BLaER1 treated with 17β-estradiol and CSF1 and Interleukin-3, amounts not matched to agents 10 nM and 100 nM (cell line): Measurements from ENCODE around the gene TFF2.

ENCODE experiments used
- H3K27ac ChIP-seq, 11 experiments: shearing (Covaris generic); formaldehyde crosslinking; 2 replicates each; pipeline ENCODE4 v1.8.1; 2022
- H3K27me3 ChIP-seq, 11 experiments: shearing (Covaris generic); formaldehyde crosslinking; 2 replicates each; pipeline ENCODE4 v1.8.1; 2022
- H3K36me3 ChIP-seq, 11 experiments: shearing (Covaris generic); formaldehyde crosslinking; 2 replicates each; pipeline ENCODE4 v1.8.1; 2022
- H3K4me1 ChIP-seq, 10 experiments: shearing (Covaris generic); formaldehyde crosslinking; 2 replicates each; pipeline ENCODE4 v1.8.1; 2022
- H3K4me2 ChIP-seq, 11 experiments: shearing (Covaris generic); formaldehyde crosslinking; 2 replicates each; pipeline ENCODE4 v1.8.1; 2022
- H3K4me3 ChIP-seq, 10 experiments: shearing (Covaris generic); formaldehyde crosslinking; 2 replicates each; pipeline ENCODE4 v1.8.1; 2022
- H3K9ac ChIP-seq, 11 experiments: shearing (Covaris generic); formaldehyde crosslinking; 2 replicates each; pipeline ENCODE4 v1.8.1; 2022
- H3K9me3 ChIP-seq, 11 experiments: shearing (Covaris generic); formaldehyde crosslinking; replicated peaks in 1 of 11; 2 replicates each; pipeline ENCODE4 v1.8.1; 2022
- H4K20me1 ChIP-seq, 11 experiments: shearing (Covaris generic); formaldehyde crosslinking; 2 replicates each; pipeline ENCODE4 v1.8.1; 2022
- Cebpa-rat ChIP-seq, 11 experiments: shearing (Covaris generic); IDR thresholded peaks; 2 replicates each; pipeline ENCODE4 v1.8.1; 2022

TFF2 gene

GRCh38 chr21:42341776-42342542 lies 8.8 kb downstream of the TFF2 start:
- no peaks in the 10 kb centered on the region for H3K9me3 ChIP-seq
- no peak overlapping the region for H3K27ac ChIP-seq
- H3K4me3 ChIP-seq = no peak overlapping the region
- peaks cover 0 to 9% (median 0%) of the 10 kb centered on the region in 10 experiments; a peak in 2 of 20 replicates for H3K4me1 ChIP-seq
- TF ChIP-seq Cebpa-rat (IDR thresholded peaks at IDR 0.05) = no peak
- no peak overlapping the region for H3K4me2 ChIP-seq
- H3K9ac ChIP-seq = no peak overlapping the region
- H3K27me3 ChIP-seq = no peaks in the 10 kb centered on the region
- H3K36me3 ChIP-seq = no peaks in the 10 kb centered on the region
- no peaks in the 10 kb centered on the region for H4K20me1 ChIP-seq

GRCh38 chr21:42340187-42341050 lies 10.4 kb downstream of the TFF2 start:
- Histone ChIP-seq H3K9me3 (no peaks in the 10 kb centered on the region), H3K4me1 (peaks cover 0 to 9% (median 0%) of the 10 kb centered on the region in 10 experiments; a peak in 2 of 20 replicates), H4K20me1 (no peaks in the 10 kb centered on the region), H3K4me2 (no peak overlapping the region), H3K36me3 (no peaks in the 10 kb centered on the region), H3K9ac (no peak overlapping the region), H3K27ac (no peak overlapping the region), H3K27me3 (no peaks in the 10 kb centered on the region), H3K4me3 (no peak overlapping the region)
- no peak for TF ChIP-seq Cebpa-rat (IDR thresholded peaks at IDR 0.05)

- TF ChIP-seq Cebpa-rat (IDR thresholded peaks at IDR 0.05) = no peak
- H3K9ac ChIP-seq = no peak overlapping the region
Observed at GRCh38 chr21:42338729-42339715, 11.8 kb downstream of the TFF2 start.

GRCh38 chr21:42337830-42338728 lies 12.7 kb downstream of the TFF2 start:
- TF ChIP-seq Cebpa-rat (IDR thresholded peaks at IDR 0.05) = no peak
- Histone ChIP-seq H3K9me3 (0 out of 22 replicates have a peak, but pooled peaks cover 0 to 2% (median 0%) of the 10 kb centered on the region in 11 experiments), H3K4me1 (peaks cover 0 to 8% (median 0%) of the 10 kb centered on the region in 10 experiments; a peak in 2 of 20 replicates), H3K4me2 (peak overlapping the region in 1 of 11 experiments; percentile 5; a peak in 2 of 22 replicates), H3K27me3 (no peaks in the 10 kb centered on the region), H3K36me3 (no peaks in the 10 kb centered on the region), H3K27ac (no peak overlapping the region), H3K9ac (no peak overlapping the region), H3K4me3 (no peak overlapping the region), H4K20me1 (no peaks in the 10 kb centered on the region)

More at GRCh38 chr21:42338729-42339715, 11.8 kb downstream of the TFF2 start:
- Histone ChIP-seq H3K9me3 (no peaks in the 10 kb centered on the region), H3K4me1 (peaks cover 0 to 9% (median 0%) of the 10 kb centered on the region in 10 experiments; a peak in 2 of 20 replicates), H3K27ac (no peak overlapping the region), H3K4me2 (no peak overlapping the region), H3K27me3 (no peaks in the 10 kb centered on the region), H4K20me1 (no peaks in the 10 kb centered on the region), H3K4me3 (no peak overlapping the region), H3K36me3 (no peaks in the 10 kb centered on the region)

- H3K4me2 ChIP-seq = no peak overlapping the region
- H3K27ac ChIP-seq = no peak overlapping the region
- H4K20me1 ChIP-seq = no peaks in the 10 kb centered on the region
Observed at GRCh38 chr21:42337276-42337675, 13.5 kb downstream of the TFF2 start.

GRCh38 chr21:42336054-42336453 lies 14.7 kb downstream of the TFF2 start:
- peaks cover 0 to 8% (median 0%) of the 10 kb centered on the region in 10 experiments; a peak in 2 of 20 replicates for H3K4me1 ChIP-seq
- TF ChIP-seq Cebpa-rat (IDR thresholded peaks at IDR 0.05) = no peak
- H3K27me3 ChIP-seq = no peaks in the 10 kb centered on the region
- H3K36me3 ChIP-seq = no peaks in the 10 kb centered on the region
- H3K4me2 ChIP-seq = no peak overlapping the region
- no peaks in the 10 kb centered on the region for H4K20me1 ChIP-seq
- H3K9me3 ChIP-seq = peaks cover 5 to 20% (median 14%) of the 10 kb centered on the region in 11 experiments; a peak in 17 of 22 replicates
- H3K4me3 ChIP-seq = no peak overlapping the region
- no peak overlapping the region for H3K9ac ChIP-seq
- H3K27ac ChIP-seq = no peak overlapping the region

More at GRCh38 chr21:42337276-42337675, 13.5 kb downstream of the TFF2 start:
- no peaks in the 10 kb centered on the region for H3K36me3 ChIP-seq
- no peak overlapping the region for H3K9ac ChIP-seq
- H3K4me1 ChIP-seq = peaks cover 0 to 8% (median 0%) of the 10 kb centered on the region in 10 experiments; a peak in 2 of 20 replicates
- H3K9me3 ChIP-seq = peaks cover 0 to 10% (median 4%) of the 10 kb centered on the region in 11 experiments; a peak in 13 of 22 replicates
- H3K27me3 ChIP-seq = no peaks in the 10 kb centered on the region
- no peak overlapping the region for H3K4me3 ChIP-seq
- TF ChIP-seq Cebpa-rat (IDR thresholded peaks at IDR 0.05) = no peak

- H3K27ac ChIP-seq = no peak overlapping the region
Observed at GRCh38 chr21:42332557-42333317, 18.1 kb downstream of the TFF2 start.

More at GRCh38 chr21:42332557-42333317, 18.1 kb downstream of the TFF2 start:
- H3K36me3 ChIP-seq = no peaks in the 10 kb centered on the region
- H3K4me1 ChIP-seq = peaks cover 0 to under 1% (median 0%) of the 10 kb centered on the region in 10 experiments; a peak in 2 of 20 replicates
- no peak overlapping the region for H3K4me2 ChIP-seq
- no peaks in the 10 kb centered on the region for H4K20me1 ChIP-seq
- H3K9me3 ChIP-seq = peaks cover 5 to 20% (median 14%) of the 10 kb centered on the region in 11 experiments; a peak in 17 of 22 replicates
- H3K4me3 ChIP-seq = no peak overlapping the region
- H3K9ac ChIP-seq = no peak overlapping the region
- TF ChIP-seq Cebpa-rat (IDR thresholded peaks at IDR 0.05) = no peak
- no peaks in the 10 kb centered on the region for H3K27me3 ChIP-seq
